ENCODE results near the gene TRAF3IP3.

DNA sequence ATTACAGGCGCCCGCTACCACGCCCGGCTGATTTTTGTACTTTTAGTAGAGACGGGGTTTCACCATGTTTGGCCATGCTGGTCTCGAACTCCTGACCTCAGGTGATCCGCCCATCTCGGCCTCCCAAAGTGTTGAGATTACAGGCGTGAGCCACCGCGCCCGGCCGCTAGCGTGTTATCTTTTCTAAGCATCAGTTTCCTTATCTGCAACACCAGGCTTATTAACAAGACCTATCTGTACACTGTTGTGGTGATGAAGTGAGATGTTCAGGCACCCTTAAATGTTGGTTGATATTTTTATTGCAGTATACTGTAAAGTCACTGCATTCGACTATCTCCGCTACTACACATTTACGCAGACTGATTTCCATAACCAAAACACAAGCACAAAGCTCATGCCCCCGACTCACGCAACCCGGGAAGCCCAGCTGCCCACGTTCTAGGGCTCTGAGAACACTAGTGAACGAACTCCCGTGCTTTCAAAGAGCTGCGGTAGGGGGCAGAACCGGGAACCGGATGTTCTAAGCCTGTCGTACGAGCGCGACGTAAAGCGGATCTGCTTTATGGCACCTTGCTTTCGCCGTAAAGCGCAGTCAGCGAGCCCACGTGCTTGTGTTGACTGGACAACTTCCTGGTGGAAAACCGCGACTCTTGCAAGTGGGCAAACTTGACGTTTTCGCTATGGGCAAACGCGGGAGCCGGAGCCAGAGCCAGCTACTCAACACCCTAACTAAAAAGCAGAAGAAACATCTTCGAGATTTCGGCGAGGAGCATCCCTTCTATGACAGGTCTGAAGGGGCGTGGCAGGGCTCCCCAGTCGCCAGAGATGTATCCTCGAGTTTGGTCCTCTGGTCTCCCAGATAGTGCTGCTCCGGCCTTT is 71.8 kb downstream of the TRAF3IP3 start, which contains the start of gene UTP25:
- TF ChIP-seq, protein P1, sequence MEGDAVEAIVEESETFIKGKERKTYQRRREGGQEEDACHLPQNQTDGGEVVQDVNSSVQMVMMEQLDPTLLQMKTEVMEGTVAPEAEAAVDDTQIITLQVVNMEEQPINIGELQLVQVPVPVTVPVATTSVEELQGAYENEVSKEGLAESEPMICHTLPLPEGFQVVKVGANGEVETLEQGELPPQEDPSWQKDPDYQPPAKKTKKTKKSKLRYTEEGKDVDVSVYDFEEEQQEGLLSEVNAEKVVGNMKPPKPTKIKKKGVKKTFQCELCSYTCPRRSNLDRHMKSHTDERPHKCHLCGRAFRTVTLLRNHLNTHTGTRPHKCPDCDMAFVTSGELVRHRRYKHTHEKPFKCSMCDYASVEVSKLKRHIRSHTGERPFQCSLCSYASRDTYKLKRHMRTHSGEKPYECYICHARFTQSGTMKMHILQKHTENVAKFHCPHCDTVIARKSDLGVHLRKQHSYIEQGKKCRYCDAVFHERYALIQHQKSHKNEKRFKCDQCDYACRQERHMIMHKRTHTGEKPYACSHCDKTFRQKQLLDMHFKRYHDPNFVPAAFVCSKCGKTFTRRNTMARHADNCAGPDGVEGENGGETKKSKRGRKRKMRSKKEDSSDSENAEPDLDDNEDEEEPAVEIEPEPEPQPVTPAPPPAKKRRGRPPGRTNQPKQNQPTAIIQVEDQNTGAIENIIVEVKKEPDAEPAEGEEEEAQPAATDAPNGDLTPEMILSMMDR (IDR thresholded peaks at IDR 0.05) = peak; percentile 68
- TF ChIP-seq EZH2 (IDR thresholded peaks at IDR 0.05) = no peak

All from neural progenitor cell (in vitro differentiated cells).